ENCODE results near the gene TNFRSF13B. TPM values are rescaled to one million over a fixed set of nuclear protein-coding genes. Genes with fewer than 3 reads are reported as not detected.

TNFRSF13B gene
- polyA plus RNA-seq, 1 of the 3 experiments (the other 2 are of a cell fraction) = not detected

DNA sequence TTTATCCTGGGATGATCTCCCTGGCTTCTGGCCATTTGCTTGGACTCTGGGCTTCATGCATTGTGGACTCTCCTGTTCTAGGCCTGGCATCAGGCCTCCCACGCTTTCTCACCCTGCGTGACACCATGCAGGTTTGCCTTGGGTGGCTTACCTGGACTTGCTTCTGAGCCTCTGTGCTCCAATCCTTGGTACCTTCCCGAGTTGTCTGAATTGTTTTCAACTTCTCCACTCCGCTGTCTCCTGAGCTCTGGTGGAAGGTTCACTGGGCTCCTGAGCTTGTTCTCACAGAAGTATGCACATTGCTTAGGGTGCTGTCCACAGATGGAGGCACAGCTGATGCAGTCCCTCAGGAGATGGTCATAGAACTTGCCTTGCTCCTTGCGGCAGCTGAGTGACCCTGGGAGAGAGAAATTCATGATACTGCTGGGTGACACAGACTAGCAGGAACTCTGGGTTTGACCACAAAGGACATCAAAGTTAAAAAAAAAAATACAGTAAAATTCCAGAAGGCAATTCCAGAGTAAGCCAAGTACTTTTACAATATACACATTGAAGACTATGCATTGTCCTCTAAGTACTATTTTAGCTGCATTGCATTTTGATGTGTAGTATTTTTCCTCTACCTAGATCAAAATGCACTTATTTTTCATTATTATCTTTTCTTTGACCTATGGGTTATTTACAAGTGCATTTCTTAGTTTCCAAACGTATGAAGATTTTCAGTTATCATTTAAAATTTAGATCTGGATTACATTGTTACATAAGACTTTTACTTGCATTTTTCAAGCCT is 23.1 kb downstream of the TNFRSF13B start:
- 49% methylated on average over 6 of the region's 6 CpGs for WGBS (ENCODE audit: low lambda C conversion rate)
- peaks cover 8% of the 10 kb centered on the region for H3K27me3 ChIP-seq (ENCODE audit: insufficient read depth)
- no peaks in the 10 kb centered on the region for H3K36me3 ChIP-seq (replicated peaks in 1 of 2; ENCODE audit: control insufficient read depth in 1 of 2, insufficient read depth in 2 of 2, low read length in 1 of 2)
- no peak overlapping the region for H3K27ac ChIP-seq (ENCODE audit: low read depth in 2 of 2, low read length in 1 of 2)
- no peak overlapping the region for H3K9ac ChIP-seq
- ChIA-PET CTCF (no interaction called here), POLR2A (no interaction called here)
- H3K79me2 ChIP-seq (ENCODE audit: insufficient read depth) = no peaks in the 10 kb centered on the region
- no peaks in the 10 kb centered on the region for H3K9me3 ChIP-seq
- no peak overlapping the region for H2AFZ ChIP-seq (ENCODE audit: low read depth)
- no peaks in the 10 kb centered on the region for H4K20me1 ChIP-seq (ENCODE audit: insufficient read depth)
- H3K4me3 ChIP-seq (ENCODE audit: low read depth in 2 of 2, low read length in 1 of 2) = no peak overlapping the region; a peak in 1 of 4 replicates
- no peak overlapping the region for H3K4me2 ChIP-seq
- H3F3A ChIP-seq (replicated peaks; ENCODE audit: insufficient read depth) = no peaks in the 10 kb centered on the region
- DNase-seq = no peak
- no peaks in the 10 kb centered on the region for H3K9me2 ChIP-seq
- TF ChIP-seq, protein P1, sequence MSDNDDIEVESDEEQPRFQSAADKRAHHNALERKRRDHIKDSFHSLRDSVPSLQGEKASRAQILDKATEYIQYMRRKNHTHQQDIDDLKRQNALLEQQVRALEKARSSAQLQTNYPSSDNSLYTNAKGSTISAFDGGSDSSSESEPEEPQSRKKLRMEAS (IDR thresholded peaks at IDR 0.05; ENCODE audit: low read depth) = no peak
- no peak for TF ChIP-seq SIN3A (IDR thresholded peaks at IDR 0.05; ENCODE audit: borderline replicate concordance, low read depth, low read length)
- TF ChIP-seq CHD2 (IDR thresholded peaks at IDR 0.05; ENCODE audit: low read length, partially characterized antibody) = no peak
- no peak for TF ChIP-seq TEAD4 (IDR thresholded peaks at IDR 0.05; ENCODE audit: borderline replicate concordance, insufficient read depth)
- TF ChIP-seq FOXM1 (IDR thresholded peaks at IDR 0.05; ENCODE audit: low read depth) = no peak
- no peak for TF ChIP-seq PBX3 (IDR thresholded peaks at IDR 0.05)
- no peak for TF ChIP-seq FOXJ3 (CRISPR knock-in tag; IDR thresholded peaks at IDR 0.05)
- TF ChIP-seq TAF1 (IDR thresholded peaks at IDR 0.05; ENCODE audit: borderline replicate concordance, low read depth, low read length) = no peak
- TF ChIP-seq, protein P2, sequence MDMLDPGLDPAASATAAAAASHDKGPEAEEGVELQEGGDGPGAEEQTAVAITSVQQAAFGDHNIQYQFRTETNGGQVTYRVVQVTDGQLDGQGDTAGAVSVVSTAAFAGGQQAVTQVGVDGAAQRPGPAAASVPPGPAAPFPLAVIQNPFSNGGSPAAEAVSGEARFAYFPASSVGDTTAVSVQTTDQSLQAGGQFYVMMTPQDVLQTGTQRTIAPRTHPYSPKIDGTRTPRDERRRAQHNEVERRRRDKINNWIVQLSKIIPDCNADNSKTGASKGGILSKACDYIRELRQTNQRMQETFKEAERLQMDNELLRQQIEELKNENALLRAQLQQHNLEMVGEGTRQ (IDR thresholded peaks at IDR 0.05; ENCODE audit: borderline replicate concordance, low read depth, low read length) = no peak
- TF ChIP-seq NRF1 (IDR thresholded peaks at IDR 0.05; ENCODE audit: low read depth, low read length) = no peak
- TF ChIP-seq, protein P3, sequence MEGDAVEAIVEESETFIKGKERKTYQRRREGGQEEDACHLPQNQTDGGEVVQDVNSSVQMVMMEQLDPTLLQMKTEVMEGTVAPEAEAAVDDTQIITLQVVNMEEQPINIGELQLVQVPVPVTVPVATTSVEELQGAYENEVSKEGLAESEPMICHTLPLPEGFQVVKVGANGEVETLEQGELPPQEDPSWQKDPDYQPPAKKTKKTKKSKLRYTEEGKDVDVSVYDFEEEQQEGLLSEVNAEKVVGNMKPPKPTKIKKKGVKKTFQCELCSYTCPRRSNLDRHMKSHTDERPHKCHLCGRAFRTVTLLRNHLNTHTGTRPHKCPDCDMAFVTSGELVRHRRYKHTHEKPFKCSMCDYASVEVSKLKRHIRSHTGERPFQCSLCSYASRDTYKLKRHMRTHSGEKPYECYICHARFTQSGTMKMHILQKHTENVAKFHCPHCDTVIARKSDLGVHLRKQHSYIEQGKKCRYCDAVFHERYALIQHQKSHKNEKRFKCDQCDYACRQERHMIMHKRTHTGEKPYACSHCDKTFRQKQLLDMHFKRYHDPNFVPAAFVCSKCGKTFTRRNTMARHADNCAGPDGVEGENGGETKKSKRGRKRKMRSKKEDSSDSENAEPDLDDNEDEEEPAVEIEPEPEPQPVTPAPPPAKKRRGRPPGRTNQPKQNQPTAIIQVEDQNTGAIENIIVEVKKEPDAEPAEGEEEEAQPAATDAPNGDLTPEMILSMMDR (IDR thresholded peaks at IDR 0.05) = no peak
- H3K4me1 ChIP-seq (ENCODE audit: control insufficient read depth in 1 of 2, insufficient read depth in 2 of 2, low read depth in 1 of 2, low read length in 1 of 2) = no peaks in the 10 kb centered on the region; a peak in 1 of 4 replicates

DNA sequence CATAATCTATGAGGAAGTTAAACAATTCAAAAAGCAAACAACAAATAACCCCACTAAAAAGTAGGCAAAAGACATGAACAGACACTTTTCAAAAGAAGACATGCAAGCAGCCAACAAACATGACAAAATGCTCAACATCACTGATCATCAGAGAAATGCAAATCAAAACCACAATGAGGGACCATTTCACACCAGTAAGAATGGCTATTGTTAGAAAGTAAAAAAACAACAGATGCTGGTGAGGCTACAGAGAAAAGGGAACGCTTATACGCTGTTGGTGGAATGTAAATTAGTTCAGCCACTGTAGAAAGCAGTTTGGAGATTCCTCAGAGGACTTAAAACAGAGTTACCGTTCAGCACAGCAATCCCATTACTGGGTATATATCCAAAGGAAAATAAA is 24.4 kb downstream of the TNFRSF13B start:
- no peak overlapping the region for H3K4me3 ChIP-seq (ENCODE audit: low read depth in 2 of 2, low read length in 1 of 2)
- no peak overlapping the region for H3K27ac ChIP-seq (ENCODE audit: low read depth in 2 of 2, low read length in 1 of 2)
- H2AFZ ChIP-seq (ENCODE audit: low read depth) = no peak overlapping the region
- POLR2A ChIA-PET = no interaction called here
- no peaks in the 10 kb centered on the region for H3K9me2 ChIP-seq
- no peaks in the 10 kb centered on the region for H3K36me3 ChIP-seq (replicated peaks in 1 of 2; ENCODE audit: control insufficient read depth in 1 of 2, insufficient read depth in 2 of 2, low read length in 1 of 2)
- no peak overlapping the region for H3K4me2 ChIP-seq
- no peaks in the 10 kb centered on the region for H3F3A ChIP-seq (replicated peaks; ENCODE audit: insufficient read depth)
- CTCF ChIA-PET = interaction anchor here (0.7 kb wide), 1 partner anchor 240 kb away, joined by 4 read pairs; no protein-coding TSS in a partner anchor
- no peaks in the 10 kb centered on the region for H4K20me1 ChIP-seq (ENCODE audit: insufficient read depth)
- no peaks in the 10 kb centered on the region for H3K79me2 ChIP-seq (ENCODE audit: insufficient read depth)
- H3K9me3 ChIP-seq = no peaks in the 10 kb centered on the region
- no peak overlapping the region for H3K9ac ChIP-seq
- 36% methylated on average over 3 of the region's 3 CpGs for WGBS (ENCODE audit: low lambda C conversion rate)
- no peaks in the 10 kb centered on the region; the same call in none of the 2 replicates for H3K27me3 ChIP-seq (ENCODE audit: insufficient read depth)
- no peaks in the 10 kb centered on the region; a peak in 1 of 4 replicates for H3K4me1 ChIP-seq (ENCODE audit: control insufficient read depth in 1 of 2, insufficient read depth in 2 of 2, low read depth in 1 of 2, low read length in 1 of 2)
- DNase-seq = no peak
- TF ChIP-seq, protein P4, sequence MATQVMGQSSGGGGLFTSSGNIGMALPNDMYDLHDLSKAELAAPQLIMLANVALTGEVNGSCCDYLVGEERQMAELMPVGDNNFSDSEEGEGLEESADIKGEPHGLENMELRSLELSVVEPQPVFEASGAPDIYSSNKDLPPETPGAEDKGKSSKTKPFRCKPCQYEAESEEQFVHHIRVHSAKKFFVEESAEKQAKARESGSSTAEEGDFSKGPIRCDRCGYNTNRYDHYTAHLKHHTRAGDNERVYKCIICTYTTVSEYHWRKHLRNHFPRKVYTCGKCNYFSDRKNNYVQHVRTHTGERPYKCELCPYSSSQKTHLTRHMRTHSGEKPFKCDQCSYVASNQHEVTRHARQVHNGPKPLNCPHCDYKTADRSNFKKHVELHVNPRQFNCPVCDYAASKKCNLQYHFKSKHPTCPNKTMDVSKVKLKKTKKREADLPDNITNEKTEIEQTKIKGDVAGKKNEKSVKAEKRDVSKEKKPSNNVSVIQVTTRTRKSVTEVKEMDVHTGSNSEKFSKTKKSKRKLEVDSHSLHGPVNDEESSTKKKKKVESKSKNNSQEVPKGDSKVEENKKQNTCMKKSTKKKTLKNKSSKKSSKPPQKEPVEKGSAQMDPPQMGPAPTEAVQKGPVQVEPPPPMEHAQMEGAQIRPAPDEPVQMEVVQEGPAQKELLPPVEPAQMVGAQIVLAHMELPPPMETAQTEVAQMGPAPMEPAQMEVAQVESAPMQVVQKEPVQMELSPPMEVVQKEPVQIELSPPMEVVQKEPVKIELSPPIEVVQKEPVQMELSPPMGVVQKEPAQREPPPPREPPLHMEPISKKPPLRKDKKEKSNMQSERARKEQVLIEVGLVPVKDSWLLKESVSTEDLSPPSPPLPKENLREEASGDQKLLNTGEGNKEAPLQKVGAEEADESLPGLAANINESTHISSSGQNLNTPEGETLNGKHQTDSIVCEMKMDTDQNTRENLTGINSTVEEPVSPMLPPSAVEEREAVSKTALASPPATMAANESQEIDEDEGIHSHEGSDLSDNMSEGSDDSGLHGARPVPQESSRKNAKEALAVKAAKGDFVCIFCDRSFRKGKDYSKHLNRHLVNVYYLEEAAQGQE (IDR thresholded peaks at IDR 0.05; ENCODE audit: low read depth, low read length) = no peak
- no peak for TF ChIP-seq FOXM1 (IDR thresholded peaks at IDR 0.05; ENCODE audit: low read depth)
- TF ChIP-seq, protein P2 (IDR thresholded peaks at IDR 0.05; ENCODE audit: borderline replicate concordance, low read depth, low read length) = no peak
- TF ChIP-seq POLR2AphosphoS5 (IDR thresholded peaks at IDR 0.05; ENCODE audit: low read depth, low read length) = no peak
- no peak for TF ChIP-seq ELF1 (IDR thresholded peaks at IDR 0.05)
- TF ChIP-seq TAF1 (IDR thresholded peaks at IDR 0.05; ENCODE audit: borderline replicate concordance, low read depth, low read length) = no peak
- no peak for TF ChIP-seq GABPA (IDR thresholded peaks at IDR 0.05; ENCODE audit: low read depth)
- TF ChIP-seq FOSL2 (IDR thresholded peaks at IDR 0.05; ENCODE audit: borderline replicate concordance, low read depth) = no peak
- TF ChIP-seq EZH2phosphoT487 (IDR thresholded peaks at IDR 0.05; ENCODE audit: borderline replicate concordance, low read depth) = no peak
